Astrocyte (in vitro differentiated cells and primary cell): ENCODE results near the gene PLXND1. TPM values are rescaled to one million over a fixed set of nuclear protein-coding genes. Genes with fewer than 3 reads are reported as not detected.

Experiments
- DNase-seq: peaks from one replicate; pipeline ENCODE4 v3.0.0-alpha.2; 2010; ENCODE audit warnings: low read depth
- FAIRE-seq: peaks from 2 replicates; lab custom pipeline; 2011; peaks lifted over from hg19 to GRCh38; lab: Jason Lieb, UNC
- H2AFZ ChIP-seq: 2 replicates; pipeline ENCODE4 v1.6.0; 2012; ENCODE audit warnings: low read depth, low read length, inconsistent platforms
- H3K27ac ChIP-seq: 2 replicates; pipeline ENCODE4 v1.5.1; 2011; ENCODE audit warnings: low read depth, low read length, inconsistent platforms
- H3K27me3 ChIP-seq: 2 replicates; pipeline ENCODE4 v1.6.0; 2011; ENCODE audit warnings: low read length, inconsistent platforms; ENCODE audit not compliant: insufficient read depth
- H3K36me3 ChIP-seq: 2 replicates; pipeline ENCODE4 v1.5.1; 2011; ENCODE audit warnings: low read length, inconsistent platforms; ENCODE audit not compliant: insufficient read depth
- H3K4me1 ChIP-seq: 2 replicates; pipeline ENCODE4 v1.5.1; 2011; ENCODE audit warnings: low read length, inconsistent platforms; ENCODE audit not compliant: insufficient read depth
- H3K4me2 ChIP-seq: 2 replicates; pipeline ENCODE4 v1.6.0; 2012; ENCODE audit warnings: low read length, inconsistent platforms
- H3K4me3 ChIP-seq: 2 replicates; pipeline ENCODE4 v1.5.1; 2011; ENCODE audit warnings: low read depth, mild to moderate bottlenecking, low read length, inconsistent platforms; ENCODE audit not compliant: insufficient read depth
- H3K79me2 ChIP-seq: 2 replicates; pipeline ENCODE4 v1.6.0; 2012; ENCODE audit warnings: mild to moderate bottlenecking, low read length, inconsistent platforms; ENCODE audit not compliant: insufficient read depth
- H3K9ac ChIP-seq: 2 replicates; pipeline ENCODE4 v1.6.0; 2012; ENCODE audit warnings: mild to moderate bottlenecking, low read length, inconsistent platforms
- H3K9me3 ChIP-seq: 2 replicates; pipeline ENCODE4 v1.5.1; 2012; ENCODE audit warnings: low read depth, mild to moderate bottlenecking, low read length, inconsistent platforms; ENCODE audit not compliant: insufficient read depth
- H4K20me1 ChIP-seq: 2 replicates; pipeline ENCODE4 v1.6.0; 2012; ENCODE audit warnings: low read length, inconsistent platforms; ENCODE audit not compliant: insufficient read depth
- H3K27ac Mint-ChIP-seq: one replicate; pipeline ENCODE4 v1.8.0; 2021; ENCODE audit warnings: mild to moderate bottlenecking, mixed read lengths; ENCODE audit not compliant: unreplicated experiment
- H3K27me3 Mint-ChIP-seq: one replicate; pipeline ENCODE4 v1.8.0; 2021; ENCODE audit warnings: low read depth, mixed read lengths; ENCODE audit not compliant: unreplicated experiment
- H3K36me3 Mint-ChIP-seq: one replicate; pipeline ENCODE4 v1.8.0; 2021; ENCODE audit warnings: low read depth, mixed read lengths; ENCODE audit not compliant: unreplicated experiment
- H3K4me1 Mint-ChIP-seq: one replicate; pipeline ENCODE4 v1.8.0; 2021; ENCODE audit warnings: low read depth, mixed read lengths; ENCODE audit not compliant: unreplicated experiment
- H3K4me3 Mint-ChIP-seq: one replicate; pipeline ENCODE4 v1.8.0; 2021; ENCODE audit warnings: mild to moderate bottlenecking, moderate library complexity, mixed read lengths; ENCODE audit not compliant: unreplicated experiment
- H3K9me3 Mint-ChIP-seq: one replicate; pipeline ENCODE4 v1.8.0; 2021; ENCODE audit warnings: mild to moderate bottlenecking, mixed read lengths; ENCODE audit not compliant: unreplicated experiment
- EZH2 ChIP-seq: IDR thresholded peaks from 2 replicates; pipeline ENCODE4 v1.6.1; 2012; ENCODE audit warnings: mild to moderate bottlenecking, low read length, inconsistent platforms; ENCODE audit not compliant: insufficient read depth
- total RNA-seq: library from RNA; stranded (reverse); gene quantifications from 2 replicates; pipeline ENCODE4 v1.2.1, GENCODE V29; 2021
- TF ChIP-seq, protein P1 (sequence below): IDR thresholded peaks from 2 replicates; pipeline ENCODE4 v1.5.1; 2011; ENCODE audit warnings: low read depth, mild to moderate bottlenecking, inconsistent platforms, low read length, moderate library complexity; ENCODE audit not compliant: insufficient read depth

Gene PLXND1
- total RNA-seq, 1 donor from 2014 or later, result 184 TPM

GRCh38 chr3:129635656-129636055 lies 29.2 kb upstream of the PLXND1 start:
- no peak for DNase-seq
- Histone ChIP-seq H3K27me3 (no peaks in the 10 kb centered on the region), H3K27ac (no peak overlapping the region), H3K4me2 (no peak overlapping the region), H3K9ac (no peak overlapping the region), H3K4me3 (no peak overlapping the region), H3K9me3 (peaks cover 5% of the 10 kb centered on the region), H2AFZ (no peak overlapping the region), H4K20me1 (no peaks in the 10 kb centered on the region), H3K4me1 (no peaks in the 10 kb centered on the region), H3K79me2 (no peaks in the 10 kb centered on the region), H3K36me3 (no peaks in the 10 kb centered on the region)
- H3K27ac Mint-ChIP-seq, result no peak overlapping the region
- peaks cover 3% of the 10 kb centered on the region for H3K36me3 Mint-ChIP-seq
- no peak for FAIRE-seq
- H3K9me3 Mint-ChIP-seq, result peaks cover 8% of the 10 kb centered on the region
- H3K4me3 Mint-ChIP-seq, result no peak overlapping the region
- TF ChIP-seq, protein P1, sequence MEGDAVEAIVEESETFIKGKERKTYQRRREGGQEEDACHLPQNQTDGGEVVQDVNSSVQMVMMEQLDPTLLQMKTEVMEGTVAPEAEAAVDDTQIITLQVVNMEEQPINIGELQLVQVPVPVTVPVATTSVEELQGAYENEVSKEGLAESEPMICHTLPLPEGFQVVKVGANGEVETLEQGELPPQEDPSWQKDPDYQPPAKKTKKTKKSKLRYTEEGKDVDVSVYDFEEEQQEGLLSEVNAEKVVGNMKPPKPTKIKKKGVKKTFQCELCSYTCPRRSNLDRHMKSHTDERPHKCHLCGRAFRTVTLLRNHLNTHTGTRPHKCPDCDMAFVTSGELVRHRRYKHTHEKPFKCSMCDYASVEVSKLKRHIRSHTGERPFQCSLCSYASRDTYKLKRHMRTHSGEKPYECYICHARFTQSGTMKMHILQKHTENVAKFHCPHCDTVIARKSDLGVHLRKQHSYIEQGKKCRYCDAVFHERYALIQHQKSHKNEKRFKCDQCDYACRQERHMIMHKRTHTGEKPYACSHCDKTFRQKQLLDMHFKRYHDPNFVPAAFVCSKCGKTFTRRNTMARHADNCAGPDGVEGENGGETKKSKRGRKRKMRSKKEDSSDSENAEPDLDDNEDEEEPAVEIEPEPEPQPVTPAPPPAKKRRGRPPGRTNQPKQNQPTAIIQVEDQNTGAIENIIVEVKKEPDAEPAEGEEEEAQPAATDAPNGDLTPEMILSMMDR, result no peak
- TF ChIP-seq EZH2, result no peak
- no peaks in the 10 kb centered on the region for H3K4me1 Mint-ChIP-seq
- H3K27me3 Mint-ChIP-seq, result peaks cover 2% of the 10 kb centered on the region

DNA sequence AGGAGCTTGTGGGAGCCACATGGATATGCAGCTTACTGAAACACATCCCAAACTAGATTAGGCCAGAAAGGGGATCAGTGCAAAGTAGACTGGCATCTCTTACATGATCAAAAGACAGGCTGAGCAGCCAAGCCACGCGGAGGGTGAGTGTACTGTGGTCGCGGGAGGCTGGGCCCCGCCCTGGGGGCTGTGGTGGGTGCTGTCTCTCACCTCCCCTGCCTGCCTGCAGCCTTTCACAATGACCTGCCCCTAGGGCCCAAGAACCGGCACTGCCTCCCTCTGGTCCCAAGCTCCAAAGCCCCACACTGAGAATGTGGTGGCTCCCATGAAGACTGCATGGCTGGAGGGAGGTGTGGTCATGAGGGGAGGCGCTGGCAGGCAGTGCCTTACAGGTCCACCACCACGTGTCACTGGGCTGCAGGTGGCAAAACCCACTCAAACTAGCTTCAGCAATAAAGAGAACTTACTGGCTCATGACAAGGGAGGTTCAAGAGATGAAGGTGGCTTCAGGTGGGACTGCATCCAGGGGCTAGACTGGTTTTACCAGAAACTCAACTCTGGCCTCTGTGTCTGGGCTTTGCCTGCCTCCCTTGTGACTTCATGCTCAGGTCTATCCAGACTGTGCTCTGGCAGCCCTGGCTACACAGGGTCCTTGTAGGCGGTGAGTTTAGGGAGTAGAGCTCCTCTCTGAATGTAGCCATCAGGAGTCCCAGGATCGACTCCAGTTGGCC lies 27.4 kb upstream of the PLXND1 start:
- H3K9me3 Mint-ChIP-seq, result peaks cover 8% of the 10 kb centered on the region
- H3K27me3 Mint-ChIP-seq, result peaks cover 2% of the 10 kb centered on the region
- H3K27ac Mint-ChIP-seq, result no peak overlapping the region
- Histone ChIP-seq H3K4me3 (no peak overlapping the region), H4K20me1 (no peaks in the 10 kb centered on the region), H3K27me3 (no peaks in the 10 kb centered on the region), H3K9ac (no peak overlapping the region), H3K36me3 (no peaks in the 10 kb centered on the region), H3K79me2 (no peaks in the 10 kb centered on the region), H3K27ac (no peak overlapping the region), H2AFZ (no peak overlapping the region), H3K4me2 (no peak overlapping the region), H3K4me1 (no peaks in the 10 kb centered on the region), H3K9me3 (peaks cover 5% of the 10 kb centered on the region)
- H3K36me3 Mint-ChIP-seq, result peaks cover 3% of the 10 kb centered on the region
- no peak overlapping the region for H3K4me3 Mint-ChIP-seq
- FAIRE-seq (no peak), DNase-seq (no peak)
- no peaks in the 10 kb centered on the region for H3K4me1 Mint-ChIP-seq
- TF ChIP-seq, protein P1, result no peak
- TF ChIP-seq EZH2, result no peak

- FAIRE-seq (no peak), DNase-seq (no peak)
- no peak overlapping the region for H3K4me3 ChIP-seq
- H3K4me1 Mint-ChIP-seq, result peaks cover 2% of the 10 kb centered on the region
- H3K9me3 Mint-ChIP-seq, result peaks cover 8% of the 10 kb centered on the region
- H3K27ac Mint-ChIP-seq, result no peak overlapping the region
- no peak overlapping the region for H2AFZ ChIP-seq
- H3K27me3 Mint-ChIP-seq, result peaks cover 2% of the 10 kb centered on the region
- TF ChIP-seq, protein P1, result no peak
- no peak for TF ChIP-seq EZH2
- H3K4me1 ChIP-seq, result peaks cover 3% of the 10 kb centered on the region
- H3K4me3 Mint-ChIP-seq, result no peak overlapping the region
- H3K36me3 Mint-ChIP-seq, result peaks cover 3% of the 10 kb centered on the region
- H4K20me1 ChIP-seq, result no peaks in the 10 kb centered on the region
- H3K79me2 ChIP-seq, result no peaks in the 10 kb centered on the region
- H3K27me3 ChIP-seq, result no peaks in the 10 kb centered on the region
- no peak overlapping the region for H3K4me2 ChIP-seq
- no peak overlapping the region for H3K27ac ChIP-seq
- no peaks in the 10 kb centered on the region for H3K36me3 ChIP-seq
- peaks cover 5% of the 10 kb centered on the region for H3K9me3 ChIP-seq
- no peak overlapping the region for H3K9ac ChIP-seq
Measured at GRCh38 chr3:129632977-129633376, 26.5 kb upstream of the PLXND1 start.
